Activated T-cell treated with anti-CD3 and anti-CD28 coated beads, Interleukin-2, amount 50 U/mL, for 4 hours (primary cell): ENCODE measurements around the gene DPH5. TPM values are rescaled to one million over a fixed set of nuclear protein-coding genes. Genes with fewer than 3 reads are reported as not detected.

Experiments used
- total RNA-seq, 3 donors: library from RNA; stranded (reverse); gene quantifications; one replicate each; pipeline ENCODE4 v1.2.1, GENCODE V29; 2021

The DPH5 gene
- total RNA-seq, 3 donors from 2014 or later: 57.7 to 73.7 (median 72.4) TPM

Other genes with a start within 250 kb of the DPH5 start
- 1 to 10 TPM; 4.5 to 6.0 (median 5.8) TPM for gene EXTL2, start 130.9 kb downstream of the DPH5 start, total RNA-seq
- gene SLC30A7, start 129.7 kb downstream of the DPH5 start, total RNA-seq: 10 to 100 TPM; 37.7 to 48.9 (median 46.3) TPM
- 100 to 1,000 TPM in 2 of 3 donors, 10 to 100 TPM in 1; 97.7 to 112 (median 111) TPM for gene S1PR1, start 211.2 kb upstream of the DPH5 start, total RNA-seq